Measurements from ENCODE around the gene LHB. TPM values are rescaled to one million over a fixed set of nuclear protein-coding genes. Genes with fewer than 3 reads are reported as not detected.

LHB gene
- total and polyA plus RNA-seq, 2 of the 4 experiments (the other 2 are of a cell fraction), result not detected

DNA sequence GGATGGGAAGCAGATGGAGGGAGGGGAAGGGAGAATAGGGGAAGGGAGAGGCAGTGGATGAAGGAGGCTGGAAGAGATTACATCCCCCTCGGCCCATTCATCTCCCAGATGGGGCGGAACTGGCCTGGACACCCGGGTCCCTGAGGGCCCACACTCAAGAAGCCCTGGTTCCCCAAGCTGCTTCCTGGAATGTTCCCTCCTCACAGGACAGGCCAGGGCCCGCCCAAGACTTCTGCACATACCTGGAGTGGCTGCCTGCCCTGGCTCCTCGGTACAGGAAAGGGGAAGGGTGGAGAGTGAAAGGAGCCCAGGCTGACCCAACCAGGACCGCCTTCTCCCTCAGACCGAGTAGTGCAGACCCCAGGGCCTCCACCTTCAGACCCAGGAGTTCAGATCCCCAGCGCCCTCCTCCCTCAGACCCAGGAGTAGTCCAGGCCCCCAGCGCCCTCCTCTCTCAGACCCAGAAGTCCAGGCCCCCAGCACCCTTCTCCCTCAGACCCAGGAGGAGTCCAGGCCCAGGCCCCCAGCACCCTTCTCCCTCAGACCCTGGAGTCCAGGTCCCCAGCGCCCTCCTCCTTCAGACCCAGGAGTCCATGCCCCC is 47.2 kb upstream of the LHB start:
- DNase-seq (no peak), ATAC-seq (ENCODE audit: low read depth) (no peak)
- H2BK20ac ChIP-seq (ENCODE audit: low read depth, low read length), result no peak overlapping the region
- BruUV-seq (replicated peaks), result no TSS peak
- H3K18ac ChIP-seq (ENCODE audit: low read depth, low read length), result no peak overlapping the region
- peaks cover 2% of the 10 kb centered on the region; the same call in 1 of the 2 replicates for H3K4me1 ChIP-seq (ENCODE audit: control insufficient read depth, insufficient read depth, low read length)
- no peak overlapping the region; the same call in 1 of the 2 replicates for H3K14ac ChIP-seq (replicated peaks; ENCODE audit: low read depth, low read length)
- H2AK5ac ChIP-seq (ENCODE audit: low read depth, low read length), result no peak overlapping the region
- dilution Hi-C loops (cut with HindIII; ENCODE audit: low sequenced_read_pairs, unreplicated experiment), result no loop called here
- no peak overlapping the region for H2BK5ac ChIP-seq (ENCODE audit: low read depth, low read length, poor library complexity, severe bottlenecking)
- H3K23ac ChIP-seq (ENCODE audit: low read depth, low read length), result no peak overlapping the region
- H3K9me3 ChIP-seq (ENCODE audit: control insufficient read depth, insufficient read depth, low read length), result peaks cover 2% of the 10 kb centered on the region; the same call in 1 of the 2 replicates
- no peak overlapping the region for H2BK120ac ChIP-seq (ENCODE audit: low read depth, low read length)
- intact Hi-C loops (cut with micrococcal nuclease), result no loop called here
- H3K4ac ChIP-seq (ENCODE audit: low read depth, low read length), result no peak overlapping the region
- WGBS, 2 experiments (ENCODE audit: extremely low coverage in 2 of 2, insufficient read length in 1 of 2), result 53% methylated on average over 2 of the region's 10 CpGs; no CpG with 5 or more reads in 1 of the 2 experiments
- no peak overlapping the region for H3K27ac ChIP-seq (ENCODE audit: insufficient read depth, low read length)
- H4K5ac ChIP-seq (ENCODE audit: low read depth, low read length), result no peak overlapping the region
- H4K8ac ChIP-seq (ENCODE audit: low read depth in 2 of 2, low read length in 2 of 2), result no peak overlapping the region
- in situ Hi-C loops (cut with MboI; ENCODE audit: low sequenced_read_pairs), result no loop called here
- H3K56ac ChIP-seq (ENCODE audit: extremely low read depth, insufficient read depth, low read length), result no peak overlapping the region
- H2AFZ ChIP-seq (replicated peaks; ENCODE audit: low read length, poor library complexity), result no peak overlapping the region
- ChIA-PET CTCF (interaction anchor here (1.3 kb wide), 1 partner anchor 10 kb away, joined by 3 read pairs; no protein-coding TSS in a partner anchor), POLR2A (ENCODE audit: unreplicated experiment) (no interaction called here)
- H3K9ac ChIP-seq (ENCODE audit: low read depth, low read length), result no peak overlapping the region
- no peaks in the 10 kb centered on the region for H3K36me3 ChIP-seq (ENCODE audit: control insufficient read depth, insufficient read depth, low read length)
- H3K27me3 ChIP-seq (ENCODE audit: control insufficient read depth, insufficient read depth, low read length), result peaks cover 41% of the 10 kb centered on the region
- H2AK9ac ChIP-seq (replicated peaks; ENCODE audit: low read depth, low read length, poor library complexity), result no peak overlapping the region
- TF ChIP-seq RFX5 (IDR thresholded peaks at IDR 0.05; ENCODE audit: low read depth, low read length) (no peak), MAZ (IDR thresholded peaks at IDR 0.05; ENCODE audit: borderline replicate concordance, low read depth, low read length) (no peak), CEBPB (IDR thresholded peaks at IDR 0.05; ENCODE audit: low read depth, low read length) (no peak), NFE2L2 (IDR thresholded peaks at IDR 0.05; ENCODE audit: low read depth, low read length) (no peak), FOS (IDR thresholded peaks at IDR 0.05; ENCODE audit: low read depth, low read length) (no peak), MAFK (IDR thresholded peaks at IDR 0.05; ENCODE audit: low read depth, low read length) (no peak), BHLHE40 (IDR thresholded peaks at IDR 0.05; ENCODE audit: low read depth, low read length) (no peak), SMC3 (IDR thresholded peaks at IDR 0.05; ENCODE audit: low read depth, low read length) (no peak), RAD21 (IDR thresholded peaks at IDR 0.05; ENCODE audit: low read length) (no peak), CHD1 (IDR thresholded peaks at IDR 0.05; ENCODE audit: low read depth, low read length) (no peak), RCOR1 (IDR thresholded peaks at IDR 0.05; ENCODE audit: insufficient replicate concordance, low read length) (no peak), POLR2A (IDR thresholded peaks at IDR 0.05; ENCODE audit: low read depth, low read length) (no peak), MXI1 (IDR thresholded peaks at IDR 0.05; ENCODE audit: borderline replicate concordance, low read depth, low read length) (no peak)
- TF ChIP-seq, protein P1, sequence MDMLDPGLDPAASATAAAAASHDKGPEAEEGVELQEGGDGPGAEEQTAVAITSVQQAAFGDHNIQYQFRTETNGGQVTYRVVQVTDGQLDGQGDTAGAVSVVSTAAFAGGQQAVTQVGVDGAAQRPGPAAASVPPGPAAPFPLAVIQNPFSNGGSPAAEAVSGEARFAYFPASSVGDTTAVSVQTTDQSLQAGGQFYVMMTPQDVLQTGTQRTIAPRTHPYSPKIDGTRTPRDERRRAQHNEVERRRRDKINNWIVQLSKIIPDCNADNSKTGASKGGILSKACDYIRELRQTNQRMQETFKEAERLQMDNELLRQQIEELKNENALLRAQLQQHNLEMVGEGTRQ (IDR thresholded peaks at IDR 0.05; ENCODE audit: low read depth, low read length), result no peak
- TF ChIP-seq, protein P2, sequence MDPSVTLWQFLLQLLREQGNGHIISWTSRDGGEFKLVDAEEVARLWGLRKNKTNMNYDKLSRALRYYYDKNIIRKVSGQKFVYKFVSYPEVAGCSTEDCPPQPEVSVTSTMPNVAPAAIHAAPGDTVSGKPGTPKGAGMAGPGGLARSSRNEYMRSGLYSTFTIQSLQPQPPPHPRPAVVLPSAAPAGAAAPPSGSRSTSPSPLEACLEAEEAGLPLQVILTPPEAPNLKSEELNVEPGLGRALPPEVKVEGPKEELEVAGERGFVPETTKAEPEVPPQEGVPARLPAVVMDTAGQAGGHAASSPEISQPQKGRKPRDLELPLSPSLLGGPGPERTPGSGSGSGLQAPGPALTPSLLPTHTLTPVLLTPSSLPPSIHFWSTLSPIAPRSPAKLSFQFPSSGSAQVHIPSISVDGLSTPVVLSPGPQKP (IDR thresholded peaks at IDR 0.05; ENCODE audit: borderline replicate concordance, low read depth, low read length), result no peak
- TF ChIP-seq, protein P3, sequence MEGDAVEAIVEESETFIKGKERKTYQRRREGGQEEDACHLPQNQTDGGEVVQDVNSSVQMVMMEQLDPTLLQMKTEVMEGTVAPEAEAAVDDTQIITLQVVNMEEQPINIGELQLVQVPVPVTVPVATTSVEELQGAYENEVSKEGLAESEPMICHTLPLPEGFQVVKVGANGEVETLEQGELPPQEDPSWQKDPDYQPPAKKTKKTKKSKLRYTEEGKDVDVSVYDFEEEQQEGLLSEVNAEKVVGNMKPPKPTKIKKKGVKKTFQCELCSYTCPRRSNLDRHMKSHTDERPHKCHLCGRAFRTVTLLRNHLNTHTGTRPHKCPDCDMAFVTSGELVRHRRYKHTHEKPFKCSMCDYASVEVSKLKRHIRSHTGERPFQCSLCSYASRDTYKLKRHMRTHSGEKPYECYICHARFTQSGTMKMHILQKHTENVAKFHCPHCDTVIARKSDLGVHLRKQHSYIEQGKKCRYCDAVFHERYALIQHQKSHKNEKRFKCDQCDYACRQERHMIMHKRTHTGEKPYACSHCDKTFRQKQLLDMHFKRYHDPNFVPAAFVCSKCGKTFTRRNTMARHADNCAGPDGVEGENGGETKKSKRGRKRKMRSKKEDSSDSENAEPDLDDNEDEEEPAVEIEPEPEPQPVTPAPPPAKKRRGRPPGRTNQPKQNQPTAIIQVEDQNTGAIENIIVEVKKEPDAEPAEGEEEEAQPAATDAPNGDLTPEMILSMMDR (conservative IDR thresholded peaks at IDR 0.05; ENCODE audit: low read depth, low read length), result no peak
- H3K9me1 ChIP-seq (ENCODE audit: insufficient read depth, low read length), result no peaks in the 10 kb centered on the region
- no peaks in the 10 kb centered on the region; a peak in 1 of 4 replicates for H3K79me1 ChIP-seq (ENCODE audit: low read depth in 1 of 2, low read length in 2 of 2)
- H3K4me2 ChIP-seq (ENCODE audit: low read depth, low read length), result peak overlapping the region; percentile 14
- H3K4me3 ChIP-seq (ENCODE audit: insufficient read depth, low read depth, low read length), result no peak overlapping the region
- no peak overlapping the region for H2BK15ac ChIP-seq (ENCODE audit: low read depth, low read length)
- no peaks in the 10 kb centered on the region for H4K20me1 ChIP-seq (ENCODE audit: insufficient read depth, low read length)
- no peak overlapping the region for H4K91ac ChIP-seq (ENCODE audit: insufficient read depth, low read depth, low read length)

Measured in IMR-90 (cell line).